Measurements from ENCODE around the gene SCN8A. TPM values are rescaled to one million over a fixed set of nuclear protein-coding genes. Genes with fewer than 3 reads are reported as not detected.
A peak's percentile ranks its signal among the peaks of the same experiment; 100 is the strongest.
"Not testable (repeated sequence)": the region's sequence is repeated elsewhere in the genome, so short reads cannot be mapped to it uniquely, and the experiment has no call there.

SCN8A gene
- total RNA-seq, 1 donor from 2014 or later, result 2.7 TPM

DNA sequence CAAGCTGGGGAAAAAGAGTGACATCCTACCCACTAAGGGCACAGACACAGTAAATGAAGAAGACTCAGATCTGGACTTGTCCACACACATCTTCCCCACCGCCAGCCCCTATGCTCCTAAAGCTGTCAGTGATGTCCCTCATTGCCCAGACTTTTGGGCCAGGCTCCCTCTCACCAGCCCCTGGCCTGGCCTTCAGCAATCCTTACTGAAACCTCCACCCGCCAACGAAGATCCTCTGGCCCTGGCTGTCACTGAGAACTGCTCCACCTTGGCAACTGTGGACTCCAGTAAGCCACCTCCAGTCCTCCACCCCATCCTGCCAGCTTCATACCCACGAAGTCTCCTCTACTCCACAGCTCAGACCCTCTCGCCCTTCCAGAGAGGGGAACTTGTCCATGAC lies 234.2 kb downstream of the SCN8A start:
- no peaks in the 10 kb centered on the region for H3K27me3 Mint-ChIP-seq (ENCODE audit: low read depth)
- no peaks in the 10 kb centered on the region for H3K36me3 Mint-ChIP-seq
- H3K4me3 Mint-ChIP-seq, result no peak overlapping the region
- H3K27ac Mint-ChIP-seq, result no peak overlapping the region
- no peaks in the 10 kb centered on the region for H3K9me3 Mint-ChIP-seq
- peaks cover 13% of the 10 kb centered on the region for H3K4me1 Mint-ChIP-seq
- TF ChIP-seq, protein P1, sequence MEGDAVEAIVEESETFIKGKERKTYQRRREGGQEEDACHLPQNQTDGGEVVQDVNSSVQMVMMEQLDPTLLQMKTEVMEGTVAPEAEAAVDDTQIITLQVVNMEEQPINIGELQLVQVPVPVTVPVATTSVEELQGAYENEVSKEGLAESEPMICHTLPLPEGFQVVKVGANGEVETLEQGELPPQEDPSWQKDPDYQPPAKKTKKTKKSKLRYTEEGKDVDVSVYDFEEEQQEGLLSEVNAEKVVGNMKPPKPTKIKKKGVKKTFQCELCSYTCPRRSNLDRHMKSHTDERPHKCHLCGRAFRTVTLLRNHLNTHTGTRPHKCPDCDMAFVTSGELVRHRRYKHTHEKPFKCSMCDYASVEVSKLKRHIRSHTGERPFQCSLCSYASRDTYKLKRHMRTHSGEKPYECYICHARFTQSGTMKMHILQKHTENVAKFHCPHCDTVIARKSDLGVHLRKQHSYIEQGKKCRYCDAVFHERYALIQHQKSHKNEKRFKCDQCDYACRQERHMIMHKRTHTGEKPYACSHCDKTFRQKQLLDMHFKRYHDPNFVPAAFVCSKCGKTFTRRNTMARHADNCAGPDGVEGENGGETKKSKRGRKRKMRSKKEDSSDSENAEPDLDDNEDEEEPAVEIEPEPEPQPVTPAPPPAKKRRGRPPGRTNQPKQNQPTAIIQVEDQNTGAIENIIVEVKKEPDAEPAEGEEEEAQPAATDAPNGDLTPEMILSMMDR (IDR thresholded peaks at IDR 0.05; ENCODE audit: unreplicated experiment), result no peak
- DNase-seq (ENCODE audit: low spot score in 2 of 2, unreplicated experiment in 2 of 2), result no peak

DNA sequence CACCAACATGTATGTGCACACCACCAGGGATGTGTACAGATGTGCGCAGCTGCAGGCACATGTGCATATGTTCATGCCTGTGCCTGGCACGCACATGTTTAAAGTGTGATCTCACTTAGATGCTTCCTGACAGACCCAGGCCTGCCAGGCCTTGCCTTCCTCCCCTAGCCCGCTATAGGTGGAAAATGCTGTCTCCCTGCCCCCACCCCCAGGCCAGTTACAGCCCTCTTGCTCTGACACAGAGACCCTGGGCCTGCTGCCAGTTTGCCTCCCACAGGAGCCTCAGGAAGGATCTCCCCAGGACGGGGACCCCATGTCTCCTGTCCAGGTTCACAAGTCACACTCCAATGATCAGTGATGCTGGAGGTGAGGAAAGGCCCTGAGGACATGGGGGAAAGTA lies 235.8 kb downstream of the SCN8A start:
- DNase-seq (ENCODE audit: low spot score in 2 of 2, unreplicated experiment in 2 of 2), result no peak

DNA sequence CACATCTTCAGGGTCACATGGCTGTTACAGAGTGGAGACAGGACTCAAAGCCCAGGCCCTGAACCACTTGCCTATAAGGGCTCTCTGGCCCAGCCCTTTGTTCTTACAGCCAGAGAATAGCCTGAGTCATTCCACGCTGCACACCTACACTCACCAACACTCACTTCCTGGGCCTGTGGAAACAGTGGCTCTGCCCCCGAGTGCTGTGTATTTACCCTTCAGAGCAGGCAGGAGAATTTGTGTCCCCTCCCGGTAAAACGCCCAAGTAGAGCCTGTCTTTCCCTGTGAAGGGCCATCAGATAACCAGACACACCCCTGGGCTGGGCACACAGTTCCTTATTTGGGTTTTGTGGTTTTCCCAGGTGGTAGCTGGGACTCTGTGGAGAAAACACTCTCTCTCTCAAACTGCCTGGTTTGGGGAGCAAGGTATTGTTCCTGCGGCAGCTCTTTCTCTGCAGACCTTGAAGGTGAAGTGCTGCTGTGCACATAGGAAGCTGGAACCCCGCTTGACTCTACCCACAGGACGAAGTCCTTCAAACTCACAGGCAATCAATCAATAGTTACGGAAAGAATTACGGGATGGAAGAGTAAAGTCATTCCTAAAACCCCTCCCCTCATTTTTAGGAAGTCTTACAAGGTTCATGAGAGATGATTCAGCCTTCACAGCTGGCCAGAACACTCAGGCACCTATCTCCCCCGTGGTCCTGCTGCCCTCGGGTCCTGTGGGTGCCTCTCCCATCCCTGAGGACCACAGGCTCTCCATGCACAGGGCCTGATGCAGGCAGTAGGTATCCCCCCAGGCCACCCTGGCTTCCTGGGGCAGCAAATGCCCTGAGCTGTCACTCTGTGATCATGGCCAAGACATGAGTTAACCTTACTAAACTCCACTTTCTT lies 237.1 kb downstream of the SCN8A start:
- TF ChIP-seq, protein P1 (IDR thresholded peaks at IDR 0.05; ENCODE audit: unreplicated experiment), result no peak
- H3K4me3 Mint-ChIP-seq, result no peak overlapping the region
- peaks cover 2% of the 10 kb centered on the region for H3K27me3 Mint-ChIP-seq (ENCODE audit: low read depth)
- H3K27ac Mint-ChIP-seq, result peak overlapping the region; percentile 42
- no peaks in the 10 kb centered on the region for H3K9me3 Mint-ChIP-seq
- no peak for DNase-seq (ENCODE audit: low spot score in 2 of 2, unreplicated experiment in 2 of 2)
- H3K36me3 Mint-ChIP-seq, result no peaks in the 10 kb centered on the region
- peaks cover 16% of the 10 kb centered on the region for H3K4me1 Mint-ChIP-seq

More for the DNA sequence above, 235.8 kb downstream of the SCN8A start:
- Mint-ChIP-seq H3K9me3 (no peaks in the 10 kb centered on the region), H3K36me3 (no peaks in the 10 kb centered on the region), H3K27ac (no peak overlapping the region), H3K4me1 (peaks cover 16% of the 10 kb centered on the region), H3K27me3 (ENCODE audit: low read depth) (no peaks in the 10 kb centered on the region), H3K4me3 (no peak overlapping the region)
- TF ChIP-seq, protein P1 (IDR thresholded peaks at IDR 0.05; ENCODE audit: unreplicated experiment), result no peak

DNA sequence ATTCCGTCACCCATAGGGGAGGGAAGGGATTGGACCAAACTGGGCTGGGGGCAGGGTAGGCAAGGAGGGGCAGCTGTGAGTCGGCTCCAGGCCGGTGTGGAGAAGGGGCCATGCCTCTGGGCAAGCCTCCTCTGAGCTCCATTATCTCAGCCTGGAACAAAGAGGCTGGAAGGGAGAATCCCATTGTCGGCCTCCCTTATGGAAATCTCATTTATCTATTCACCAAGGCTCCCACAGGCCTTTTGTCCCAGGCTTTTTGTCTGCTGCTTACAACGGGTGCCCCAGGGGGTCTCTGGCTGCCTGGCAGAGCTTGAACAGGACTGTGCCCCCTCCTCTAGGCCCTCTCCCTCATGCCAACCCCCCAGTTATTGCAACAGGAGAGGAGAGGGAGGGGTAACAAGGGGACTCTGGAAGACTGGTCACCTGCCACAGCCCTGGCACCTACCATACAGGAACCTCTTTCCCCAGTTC lies 238.0 kb downstream of the SCN8A start:
- no peaks in the 10 kb centered on the region for H3K9me3 Mint-ChIP-seq
- H3K36me3 Mint-ChIP-seq, result no peaks in the 10 kb centered on the region
- H3K27me3 Mint-ChIP-seq (ENCODE audit: low read depth), result peaks cover 2% of the 10 kb centered on the region
- H3K27ac Mint-ChIP-seq, result no peak overlapping the region
- no peak for DNase-seq (ENCODE audit: low spot score in 2 of 2, unreplicated experiment in 2 of 2)
- peaks cover 16% of the 10 kb centered on the region for H3K4me1 Mint-ChIP-seq
- H3K4me3 Mint-ChIP-seq, result no peak overlapping the region
- TF ChIP-seq, protein P1 (IDR thresholded peaks at IDR 0.05; ENCODE audit: unreplicated experiment), result no peak

DNA sequence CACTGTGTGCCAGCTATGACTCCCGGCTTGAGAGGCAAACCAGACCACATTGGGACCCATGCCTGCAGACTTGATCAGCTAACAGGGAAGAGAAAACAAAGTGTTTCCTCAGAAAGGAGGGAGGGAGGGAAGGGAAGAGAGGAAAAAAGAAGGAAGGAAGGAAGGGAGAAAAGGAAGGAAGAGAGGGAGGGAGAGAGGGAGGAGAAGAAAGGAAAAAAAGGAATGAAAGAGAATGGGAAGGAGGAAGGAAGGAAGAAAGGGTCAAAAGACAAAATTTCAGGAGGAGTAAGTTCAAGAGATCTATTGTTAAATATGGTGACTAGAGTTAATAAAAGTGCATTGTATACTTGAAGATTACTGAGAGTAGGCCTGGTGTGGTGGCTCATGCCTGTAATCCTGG lies 238.6 kb downstream of the SCN8A start:
- DNase-seq (ENCODE audit: low spot score in 2 of 2, unreplicated experiment in 2 of 2), result no peak
- TF ChIP-seq, protein P1 (IDR thresholded peaks at IDR 0.05; ENCODE audit: unreplicated experiment), result no peak
- H3K4me1 Mint-ChIP-seq, result peaks cover 16% of the 10 kb centered on the region
- H3K36me3 Mint-ChIP-seq, result no peaks in the 10 kb centered on the region
- H3K27me3 Mint-ChIP-seq (ENCODE audit: low read depth), result peaks cover 2% of the 10 kb centered on the region
- no peak overlapping the region for H3K27ac Mint-ChIP-seq
- H3K9me3 Mint-ChIP-seq, result no peaks in the 10 kb centered on the region
- H3K4me3 Mint-ChIP-seq, result no peak overlapping the region

DNA sequence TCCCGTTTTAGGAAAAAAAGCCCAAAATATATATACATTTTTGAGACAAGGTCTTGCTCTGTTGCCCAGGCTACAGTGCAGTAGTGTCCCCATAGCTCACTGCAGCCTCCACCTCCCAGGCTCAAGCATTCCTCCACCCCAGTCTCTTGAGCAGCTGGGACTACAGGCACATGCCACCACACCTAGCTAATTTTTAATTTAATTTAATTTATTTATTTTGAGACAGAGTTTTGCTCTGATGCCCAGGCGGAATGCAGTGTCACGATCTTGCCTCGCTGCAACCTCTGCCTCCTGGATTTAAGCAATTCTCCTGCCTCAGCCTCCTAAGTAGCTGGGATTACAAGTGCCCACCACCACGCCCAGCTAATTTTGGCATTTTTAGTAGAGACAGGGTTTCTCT lies 240.8 kb downstream of the SCN8A start:
- peaks cover 22% of the 10 kb centered on the region for H3K4me1 Mint-ChIP-seq
- DNase-seq (ENCODE audit: low spot score in 2 of 2, unreplicated experiment in 2 of 2); H3K9me3 Mint-ChIP-seq; H3K4me3 Mint-ChIP-seq; H3K27me3 Mint-ChIP-seq (ENCODE audit: low read depth); H3K27ac Mint-ChIP-seq; H3K36me3 Mint-ChIP-seq: not testable (repeated sequence)
